ENCODE data around the gene TNRC18.
"Not testable (repeated sequence)": the region's sequence is repeated elsewhere in the genome, so short reads cannot be mapped to it uniquely, and the experiment has no call there.

Gene TNRC18

DNA sequence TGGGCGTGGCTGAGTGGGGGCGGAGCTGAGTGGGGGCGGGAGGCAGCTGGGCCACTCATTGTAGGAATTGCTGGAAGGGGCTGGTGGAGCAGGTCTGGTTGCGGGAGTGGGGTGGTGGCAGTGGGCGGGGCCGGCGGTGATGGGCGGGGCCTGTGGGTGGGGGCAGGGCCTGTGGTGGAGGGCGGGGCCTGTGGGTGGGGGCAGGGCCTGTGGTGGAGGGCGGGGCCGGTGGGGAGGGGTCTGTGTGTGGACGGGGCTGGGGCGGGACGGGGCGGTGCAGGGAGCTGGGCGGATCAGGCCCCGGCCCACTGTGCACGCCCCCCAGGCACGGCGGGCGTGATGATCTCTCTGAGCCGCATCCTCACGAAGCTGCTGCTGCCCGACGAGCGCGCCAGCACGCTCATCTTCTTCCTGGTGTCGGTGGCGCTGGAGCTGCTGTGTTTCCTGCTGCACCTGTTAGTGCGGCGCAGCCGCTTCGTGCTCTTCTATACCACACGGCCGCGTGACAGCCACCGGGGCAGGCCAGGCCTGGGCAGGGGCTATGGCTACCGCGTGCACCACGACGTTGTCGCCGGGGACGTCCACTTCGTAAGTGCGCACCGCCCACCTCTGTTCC is 126.9 kb downstream of the TNRC18 start:
- TF ChIP-seq, protein P1, sequence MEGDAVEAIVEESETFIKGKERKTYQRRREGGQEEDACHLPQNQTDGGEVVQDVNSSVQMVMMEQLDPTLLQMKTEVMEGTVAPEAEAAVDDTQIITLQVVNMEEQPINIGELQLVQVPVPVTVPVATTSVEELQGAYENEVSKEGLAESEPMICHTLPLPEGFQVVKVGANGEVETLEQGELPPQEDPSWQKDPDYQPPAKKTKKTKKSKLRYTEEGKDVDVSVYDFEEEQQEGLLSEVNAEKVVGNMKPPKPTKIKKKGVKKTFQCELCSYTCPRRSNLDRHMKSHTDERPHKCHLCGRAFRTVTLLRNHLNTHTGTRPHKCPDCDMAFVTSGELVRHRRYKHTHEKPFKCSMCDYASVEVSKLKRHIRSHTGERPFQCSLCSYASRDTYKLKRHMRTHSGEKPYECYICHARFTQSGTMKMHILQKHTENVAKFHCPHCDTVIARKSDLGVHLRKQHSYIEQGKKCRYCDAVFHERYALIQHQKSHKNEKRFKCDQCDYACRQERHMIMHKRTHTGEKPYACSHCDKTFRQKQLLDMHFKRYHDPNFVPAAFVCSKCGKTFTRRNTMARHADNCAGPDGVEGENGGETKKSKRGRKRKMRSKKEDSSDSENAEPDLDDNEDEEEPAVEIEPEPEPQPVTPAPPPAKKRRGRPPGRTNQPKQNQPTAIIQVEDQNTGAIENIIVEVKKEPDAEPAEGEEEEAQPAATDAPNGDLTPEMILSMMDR (conservative IDR thresholded peaks at IDR 0.05): no peak
- H3K27ac ChIP-seq: peak overlapping the region; percentile 29; the same call in 1 of the 2 replicates

DNA sequence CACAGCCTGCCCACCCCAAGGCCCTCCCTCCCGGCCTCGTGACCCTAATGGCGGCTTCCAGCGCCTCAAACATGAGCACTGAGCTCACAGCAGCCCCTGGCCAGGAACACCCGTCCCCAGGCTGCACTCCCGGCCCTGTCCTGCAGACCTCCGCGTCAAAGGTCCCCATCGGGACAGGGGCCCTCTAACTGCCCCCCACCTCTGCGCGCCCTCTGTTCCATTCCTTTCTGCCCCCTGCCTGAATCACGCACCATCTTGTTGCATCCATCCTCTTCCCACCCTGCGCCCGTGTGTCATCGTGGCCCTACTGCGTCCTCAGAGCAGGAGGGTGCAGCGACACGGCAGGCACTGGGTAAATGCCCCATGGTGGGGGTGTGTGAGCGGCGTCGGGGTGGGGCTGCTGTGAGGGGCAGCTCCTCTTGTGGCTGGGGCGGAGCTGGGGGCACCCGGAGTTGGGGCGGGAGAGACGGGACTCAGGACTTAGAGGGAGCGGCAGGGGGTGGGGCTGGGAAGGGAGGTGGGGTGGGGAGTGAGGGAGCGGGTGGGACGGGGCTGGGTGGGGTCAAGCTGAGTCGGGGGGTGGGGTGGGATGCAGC is 127.5 kb downstream of the TNRC18 start:
- H3K27ac ChIP-seq: no peak overlapping the region
- TF ChIP-seq, protein P1 (conservative IDR thresholded peaks at IDR 0.05): no peak

DNA sequence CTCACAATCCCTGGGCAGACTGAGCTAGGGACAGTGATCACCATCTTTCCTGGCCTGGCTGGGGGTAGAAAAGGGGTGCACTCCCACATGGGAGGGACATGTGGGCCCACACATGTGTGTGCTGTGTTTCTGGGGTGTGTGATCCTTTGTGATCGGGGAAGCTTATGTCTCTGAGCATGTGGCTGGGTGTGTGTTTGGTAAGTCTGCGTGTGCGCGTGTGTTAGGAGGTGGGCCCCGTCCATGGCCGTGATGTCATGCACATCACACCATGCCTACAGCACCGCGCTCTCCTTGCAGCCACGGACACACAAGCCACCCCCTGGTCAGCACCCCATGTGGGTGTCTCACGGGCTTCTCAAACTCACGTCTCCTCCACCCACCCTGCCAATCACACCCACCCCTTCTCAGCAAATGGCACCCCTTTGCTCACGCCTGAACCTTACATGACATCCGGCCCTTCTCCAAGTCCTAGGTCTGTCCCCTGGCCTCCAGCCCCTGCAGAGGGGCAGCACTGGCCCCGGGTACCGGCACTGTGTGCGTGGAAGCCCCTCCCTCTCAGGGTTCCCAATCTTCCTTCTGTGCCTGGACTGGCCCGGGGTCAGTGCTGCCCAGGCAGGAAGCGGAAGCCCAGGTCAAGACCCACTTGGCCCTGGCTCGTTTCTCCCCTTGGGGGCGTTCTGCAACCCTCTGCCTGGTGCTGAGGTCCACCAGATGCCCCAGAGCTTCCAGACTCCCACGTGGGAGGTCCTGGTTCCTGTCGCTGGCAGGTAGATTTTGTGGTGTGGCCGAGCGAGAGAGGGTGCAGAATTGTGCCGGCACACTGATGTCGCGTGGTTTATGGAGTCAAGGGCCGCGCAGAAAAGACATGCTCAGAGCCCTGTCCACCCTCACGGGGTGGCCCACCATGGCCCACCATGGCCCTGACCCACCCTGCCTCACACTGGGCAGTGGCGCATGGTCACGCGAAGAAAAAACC is 128.3 kb downstream of the TNRC18 start:
- no peak overlapping the region for H3K27ac ChIP-seq
- TF ChIP-seq, protein P1 (conservative IDR thresholded peaks at IDR 0.05): no peak

DNA sequence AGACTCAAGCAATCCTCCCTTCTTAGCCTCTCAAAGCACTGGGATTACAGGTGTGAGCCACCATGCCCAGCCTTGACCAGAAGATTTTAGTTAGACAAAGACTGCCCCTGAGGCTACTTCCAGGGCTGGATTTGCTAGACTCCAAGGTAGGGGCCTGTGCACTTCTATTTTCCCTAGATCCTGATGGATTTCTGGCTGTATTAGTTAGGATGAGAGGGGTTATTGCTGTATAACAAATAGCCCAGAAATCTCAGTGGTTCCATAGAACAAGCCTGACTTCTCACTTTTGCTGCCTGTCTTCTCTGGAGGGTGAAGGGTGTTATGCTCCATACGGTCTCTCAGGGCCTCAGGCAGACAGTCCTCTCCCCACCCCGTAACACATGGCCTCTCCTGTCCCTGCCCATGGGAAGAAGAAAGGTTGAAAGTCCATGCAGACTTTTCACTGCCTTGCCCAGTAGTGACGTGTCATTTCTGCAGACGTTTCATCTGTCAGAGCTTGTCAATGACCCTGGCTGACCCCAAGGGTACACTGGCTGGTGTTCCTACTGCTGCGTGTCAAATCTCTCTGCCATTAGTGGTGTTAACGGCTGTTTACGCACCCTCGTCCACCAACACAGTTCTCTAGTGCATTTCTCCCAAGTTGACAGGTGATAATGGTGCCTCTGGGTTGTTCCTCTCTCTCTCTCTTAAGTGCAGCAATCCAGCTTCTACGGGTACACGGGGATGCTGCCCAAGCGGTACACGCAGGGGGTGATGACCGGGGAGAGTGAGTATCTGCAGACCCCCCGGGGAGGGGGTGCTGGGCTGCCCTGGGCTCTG is 129.3 kb downstream of the TNRC18 start:
- no peak overlapping the region for H3K27ac ChIP-seq
- TF ChIP-seq, protein P1 (conservative IDR thresholded peaks at IDR 0.05): no peak

DNA sequence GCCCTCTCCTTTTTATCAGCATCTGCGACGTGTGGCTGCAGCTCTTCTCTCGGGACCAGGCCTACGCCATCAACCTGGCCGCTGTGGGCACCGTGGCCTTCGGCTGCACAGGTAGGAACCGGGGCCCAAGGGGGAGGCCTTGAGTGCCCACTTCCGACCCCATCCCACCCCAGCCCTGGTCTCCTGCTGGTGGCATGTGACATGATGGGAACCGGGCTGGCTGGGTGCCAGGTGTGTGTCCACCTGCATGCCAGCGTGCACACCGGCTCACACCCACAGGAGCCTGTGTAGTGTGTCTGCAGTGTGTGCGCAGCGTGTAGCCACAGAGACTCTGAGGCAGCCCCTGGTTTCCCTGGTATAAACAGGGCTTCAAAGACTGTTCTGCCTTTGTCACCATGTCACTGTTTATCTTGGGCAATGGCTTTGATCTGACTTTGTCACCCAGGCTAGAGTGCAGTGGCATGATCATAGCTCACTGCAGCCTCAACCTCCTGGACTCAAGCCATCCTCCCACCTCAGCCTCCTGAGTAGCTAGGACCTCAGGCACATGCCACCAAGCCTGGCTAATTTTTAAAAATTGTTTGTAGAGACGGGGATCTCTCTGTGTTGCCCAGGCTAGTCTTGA is 131.8 kb downstream of the TNRC18 start:
- H3K27ac ChIP-seq: not testable (repeated sequence)

DNA sequence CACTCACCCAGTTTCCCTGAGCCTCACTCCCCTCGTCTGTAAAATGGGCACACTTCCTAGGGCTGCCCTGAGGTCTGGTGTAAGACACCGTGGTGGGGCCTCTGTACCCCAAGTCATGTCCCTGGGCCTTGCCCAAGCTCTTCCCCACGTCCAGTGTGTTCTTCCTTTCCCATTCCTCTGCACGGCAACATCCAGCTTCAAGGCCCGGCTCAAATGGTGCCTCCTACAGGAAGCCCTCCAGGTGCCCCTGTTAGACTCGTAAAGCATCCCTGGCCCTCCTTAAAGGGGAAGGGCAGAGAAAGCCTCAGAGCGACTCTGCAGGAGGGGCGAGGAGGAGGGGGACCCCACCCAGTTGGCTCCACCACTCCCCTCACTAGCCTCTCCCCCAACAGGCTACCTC is 132.3 kb downstream of the TNRC18 start:
- no peak overlapping the region for H3K27ac ChIP-seq
- TF ChIP-seq, protein P1 (conservative IDR thresholded peaks at IDR 0.05): no peak

DNA sequence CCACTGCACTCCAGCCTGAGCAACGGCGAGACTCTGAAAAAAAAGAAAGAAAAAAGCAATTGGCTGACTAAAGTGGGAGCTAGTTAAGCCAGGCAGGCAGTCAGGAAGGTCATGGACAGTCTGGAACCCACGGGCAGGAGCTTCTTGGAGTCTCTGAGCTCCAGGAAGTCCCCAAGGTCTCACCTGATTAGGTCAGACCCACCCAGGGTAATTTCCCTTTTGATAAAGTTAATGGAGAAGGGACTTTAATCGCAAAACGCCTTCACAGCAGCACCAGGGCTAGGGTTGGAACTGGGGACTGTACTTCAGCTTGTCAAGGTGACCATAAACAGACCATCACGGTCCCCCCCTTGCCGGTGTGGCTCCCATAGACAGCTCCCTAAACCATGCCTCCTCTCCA is 134.3 kb downstream of the TNRC18 start:
- TF ChIP-seq, protein P1 (conservative IDR thresholded peaks at IDR 0.05): no peak
- H3K27ac ChIP-seq: no peak overlapping the region

DNA sequence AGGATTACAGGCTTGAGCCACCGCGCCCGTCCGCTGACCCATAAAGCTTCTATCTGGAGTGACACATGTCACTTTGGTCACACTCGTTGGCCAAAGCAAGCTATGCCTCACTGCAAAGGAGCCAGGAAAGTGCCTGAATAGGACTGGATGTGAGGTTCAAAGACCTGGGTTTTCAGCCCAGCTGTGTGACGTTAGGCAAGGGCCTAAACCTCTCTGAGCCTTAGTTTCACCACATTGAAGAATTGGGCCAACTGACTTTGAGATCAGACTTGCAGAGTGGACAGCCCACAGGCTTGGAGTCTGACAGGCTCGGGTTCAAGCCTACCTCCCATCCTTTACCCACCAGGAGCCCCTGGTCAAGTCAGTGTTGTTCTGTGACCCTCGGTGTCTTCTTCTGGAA is 135.1 kb downstream of the TNRC18 start:
- not testable (repeated sequence) for H3K27ac ChIP-seq

Measured in VCaP (cell line).